Measurements from ENCODE around the gene ANKMY1. TPM values are rescaled to one million over a fixed set of nuclear protein-coding genes. Genes with fewer than 3 reads are reported as not detected.

ANKMY1 gene
- total and polyA plus RNA-seq, 2 of the 8 experiments (the other 6 are each of a cell fraction or from before 2014, with no cell fraction given): 4.5 to 4.8 TPM

- Histone ChIP-seq H3K23me2 (ENCODE audit: low read depth, low read length) (no peaks in the 10 kb centered on the region), H3K14ac (ENCODE audit: insufficient read length) (no peak overlapping the region), H3K4me1 (replicated peaks in 1 of 4; ENCODE audit: control insufficient read depth in 3 of 4, insufficient read depth in 4 of 4, low read length in 3 of 4) (no peaks in the 10 kb centered on the region), H3K18ac (ENCODE audit: extremely low read depth, low read length) (no peak overlapping the region), H4K91ac (replicated peaks; ENCODE audit: insufficient read length, low read length) (no peak overlapping the region), H3K4ac (replicated peaks; ENCODE audit: insufficient read length, low read depth, low read length) (no peak overlapping the region), H2BK5ac (ENCODE audit: low read depth, low read length) (no peak overlapping the region), H4K8ac (ENCODE audit: extremely low read depth, insufficient read depth, low read length) (no peak overlapping the region), H2AK5ac (ENCODE audit: low read depth, low read length) (no peak overlapping the region), H3K56ac (replicated peaks; ENCODE audit: insufficient read length, low read depth, low read length) (no peak overlapping the region), H3K9me3 (ENCODE audit: insufficient read depth in 2 of 2, low read depth in 1 of 2, low read length in 1 of 2) (peaks cover 4 to 13% of the 10 kb centered on the region in 2 experiments; a peak in 3 of 4 replicates), H3K23ac (ENCODE audit: insufficient read length) (no peak overlapping the region), H2BK15ac (ENCODE audit: low read length) (no peak overlapping the region), H3K9ac (replicated peaks in 1 of 4; ENCODE audit: extremely low read depth in 1 of 4, low read depth in 3 of 4, low read length in 3 of 4) (no peak overlapping the region), H2BK120ac (replicated peaks; ENCODE audit: low read depth, low read length) (no peak overlapping the region), H3K4me2 (ENCODE audit: insufficient read depth in 1 of 2, low read depth in 2 of 2, low read length in 2 of 2) (no peak overlapping the region), H3K79me1 (ENCODE audit: low read depth, low read length) (no peaks in the 10 kb centered on the region), H2AFZ (ENCODE audit: low read length) (no peak overlapping the region), H3K4me3 (ENCODE audit: extremely low read depth in 1 of 4, insufficient read depth in 2 of 4, low read depth in 3 of 4, low read length in 4 of 4) (no peak overlapping the region), H4K5ac (ENCODE audit: insufficient read length, low read depth, low read length) (no peak overlapping the region), H3K79me2 (ENCODE audit: control insufficient read depth in 1 of 2, insufficient read depth in 2 of 2, low read length in 2 of 2) (no peaks in the 10 kb centered on the region), H3K27ac (ENCODE audit: low read depth, low read length) (no peak overlapping the region), H4K20me1 (replicated peaks in 1 of 2; ENCODE audit: control insufficient read depth in 1 of 2, insufficient read depth in 2 of 2, low read length in 2 of 2) (peaks cover 0 to 3% of the 10 kb centered on the region in 2 experiments), H2BK20ac (ENCODE audit: low read length) (no peak overlapping the region), H2BK12ac (ENCODE audit: low read depth, low read length) (no peak overlapping the region), H3K27me3 (replicated peaks in 1 of 4; ENCODE audit: control insufficient read depth in 3 of 4, extremely low read depth in 1 of 4, insufficient read depth in 3 of 4, low read length in 3 of 4) (0 out of 7 replicates have a peak, but pooled peaks cover 0 to 3% (median 0%) of the 10 kb centered on the region in 4 experiments), H3K36me3 (ENCODE audit: control insufficient read depth in 2 of 4, insufficient read depth in 4 of 4, low read length in 3 of 4) (no peaks in the 10 kb centered on the region)
- 93% methylated on average over 29 of the region's 32 CpGs; no CpG with 5 or more reads in 1 of the 2 experiments for WGBS, 2 experiments (ENCODE audit: extremely low coverage in 1 of 2, insufficient coverage in 1 of 2, insufficient read length in 1 of 2, insufficient replicate concordance in 2 of 2, low coverage in 1 of 2, low lambda C conversion rate in 2 of 2, missing lambda C conversion rate in 1 of 2)
- no peak for FAIRE-seq
- ChIA-PET CTCF (ENCODE audit: partially characterized antibody) (no interaction called here), POLR2A (ENCODE audit: partially characterized antibody) (no interaction called here)
- DNase-seq (ENCODE audit: low read depth in 1 of 2, low spot score in 2 of 2): no peak
- TF ChIP-seq, protein P1, sequence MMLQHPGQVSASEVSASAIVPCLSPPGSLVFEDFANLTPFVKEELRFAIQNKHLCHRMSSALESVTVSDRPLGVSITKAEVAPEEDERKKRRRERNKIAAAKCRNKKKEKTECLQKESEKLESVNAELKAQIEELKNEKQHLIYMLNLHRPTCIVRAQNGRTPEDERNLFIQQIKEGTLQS (IDR thresholded peaks at IDR 0.05; ENCODE audit: insufficient read depth, low read depth, low read length): no peak
- no peak for TF ChIP-seq KDM5A (IDR thresholded peaks at IDR 0.05; ENCODE audit: low read length)
- no peak for TF ChIP-seq RNF2 (IDR thresholded peaks at IDR 0.05; ENCODE audit: borderline replicate concordance, low read depth, low read length, missing control alignments, poor library complexity, severe bottlenecking)
- TF ChIP-seq, protein P2, sequence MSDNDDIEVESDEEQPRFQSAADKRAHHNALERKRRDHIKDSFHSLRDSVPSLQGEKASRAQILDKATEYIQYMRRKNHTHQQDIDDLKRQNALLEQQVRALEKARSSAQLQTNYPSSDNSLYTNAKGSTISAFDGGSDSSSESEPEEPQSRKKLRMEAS (IDR thresholded peaks at IDR 0.05): no peak
- no peak for TF ChIP-seq KDM4A (IDR thresholded peaks at IDR 0.05; ENCODE audit: low read depth, low read length, severe bottlenecking)
- TF ChIP-seq, protein P3, sequence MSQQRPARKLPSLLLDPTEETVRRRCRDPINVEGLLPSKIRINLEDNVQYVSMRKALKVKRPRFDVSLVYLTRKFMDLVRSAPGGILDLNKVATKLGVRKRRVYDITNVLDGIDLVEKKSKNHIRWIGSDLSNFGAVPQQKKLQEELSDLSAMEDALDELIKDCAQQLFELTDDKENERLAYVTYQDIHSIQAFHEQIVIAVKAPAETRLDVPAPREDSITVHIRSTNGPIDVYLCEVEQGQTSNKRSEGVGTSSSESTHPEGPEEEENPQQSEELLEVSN (IDR thresholded peaks at IDR 0.05): no peak
- no peak for TF ChIP-seq SIX5 (IDR thresholded peaks at IDR 0.05; ENCODE audit: low read depth, low read length)
- TF ChIP-seq TBP (IDR thresholded peaks at IDR 0.05; ENCODE audit: low read depth, low read length): no peak
- no peak for TF ChIP-seq POLR2A (IDR thresholded peaks at IDR 0.05; ENCODE audit: control extremely low read depth in 1 of 2, low read depth in 2 of 2, low read length in 2 of 2)
- TF ChIP-seq TEAD4 (IDR thresholded peaks at IDR 0.05; ENCODE audit: low read depth, low read length): no peak
These were observed 58.2 kb downstream of the ANKMY1 start for GRCh38 chr2:240499309-240500301.
